Uterus (tissue), 4 donors: ENCODE data around the gene GRIK4. TPM values are rescaled to one million over a fixed set of nuclear protein-coding genes. Genes with fewer than 3 reads are reported as not detected.

ENCODE experiments used
- DNase-seq, 2 donors: peaks; one replicate each; pipeline ENCODE4 v3.0.0-alpha.2; 2019 to 2020
- H3K27ac ChIP-seq, 2 donors: fragments of 200-600 bp; sonication (generic); 1 replicate in 1 of 2; 2 replicates in 1 of 2; pipeline ENCODE4 v1.5.1; 2016 to 2018
- H3K27me3 ChIP-seq, 2 donors: fragments of 200-600 bp; sonication (generic); one replicate each; pipeline ENCODE4 v1.5.1; 2018 to 2019; ENCODE audit warnings: control low read depth in 1 of 2
- H3K36me3 ChIP-seq, 2 donors: fragments of 200-600 bp; sonication (generic); one replicate each; pipeline ENCODE4 v1.5.1; 2019; ENCODE audit warnings: control low read depth in 1 of 2
- H3K4me1 ChIP-seq, 2 donors: fragments of 200-600 bp; sonication (generic); one replicate each; pipeline ENCODE4 v1.5.1; 2018 to 2019; ENCODE audit warnings: control low read depth in 1 of 2
- H3K4me3 ChIP-seq, 2 donors: fragments of 200-600 bp; sonication (generic); 1 replicate in 1 of 2; 2 replicates in 1 of 2; pipeline ENCODE4 v1.5.1; 2018 to 2019; ENCODE audit warnings: mild to moderate bottlenecking in 1 of 2
- H3K9me3 ChIP-seq, 2 donors: fragments of 200-600 bp; sonication (generic); one replicate each; pipeline ENCODE4 v1.5.1; 2019; ENCODE audit warnings: control low read depth in 1 of 2
- CTCF ChIP-seq, 4 experiments: fragments of 200-600 bp in 2 of 4; fragments of 450-650 bp in 2 of 4; sonication (generic) in 2 of 4; IDR thresholded peaks; one replicate each; pipeline ENCODE4 v1.5.1; 2016 to 2019; ENCODE audit warnings: antibody characterized with exemption in 4 of 4, mild to moderate bottlenecking in 2 of 4, moderate library complexity in 1 of 4
- POLR2A ChIP-seq, 2 donors: fragments of 450-650 bp; IDR thresholded peaks; one replicate each; pipeline ENCODE4 v1.6.1; 2016; ENCODE audit warnings: antibody characterized with exemption in 2 of 2, mild to moderate bottlenecking in 1 of 2, moderate library complexity in 1 of 2
- intact Hi-C: fragments of 100-400 bp; cut with DNase I; formaldehyde crosslinking; loops from one replicate; pipeline ENCODE4 v1.15.1; 2023; ENCODE audit warnings: low total_unique reads
- total RNA-seq, 4 donors: library from RNA; depleted of rRNA in 3 of 4; stranded (reverse); fragments of >200 nt in 3 of 4; gene quantifications; one replicate each; pipeline versions ENCODE4 v1.1.0 to v1.2.4, GENCODE V29; 2014 to 2023
- donor health status: DM: yes; HTN: yes; CAD: no.

The GRIK4 gene
- total RNA-seq, 4 donors from 2014 or later, result 0.28 to 1.1 TPM; not detected in 2

- no peak for TF ChIP-seq POLR2A (IDR thresholded peaks at IDR 0.05)
- TF ChIP-seq CTCF (IDR thresholded peaks at IDR 0.05), result no peak
- Histone ChIP-seq H3K36me3 (no peaks in the 10 kb centered on the region), H3K27me3 (no peaks in the 10 kb centered on the region), H3K4me3 (no peak overlapping the region), H3K9me3 (no peaks in the 10 kb centered on the region), H3K4me1 (no peaks in the 10 kb centered on the region), H3K27ac (no peak overlapping the region)
- intact Hi-C loops, result no loop called here
- no peak for DNase-seq
Measured at GRCh38 chr11:120686516-120686915, 175.0 kb downstream of the GRIK4 start.

- Histone ChIP-seq H3K36me3 (no peaks in the 10 kb centered on the region), H3K4me1 (no peaks in the 10 kb centered on the region), H3K9me3 (no peaks in the 10 kb centered on the region), H3K4me3 (no peak overlapping the region), H3K27me3 (no peaks in the 10 kb centered on the region), H3K27ac (no peak overlapping the region)
- intact Hi-C loops, result no loop called here
- DNase-seq, result no peak
- no peak for TF ChIP-seq CTCF (IDR thresholded peaks at IDR 0.05)
- no peak for TF ChIP-seq POLR2A (IDR thresholded peaks at IDR 0.05)
Measured at GRCh38 chr11:120688163-120688562, 176.6 kb downstream of the GRIK4 start.

- no peaks in the 10 kb centered on the region for H3K27me3 ChIP-seq
- TF ChIP-seq CTCF (IDR thresholded peaks at IDR 0.05) (no peak), POLR2A (IDR thresholded peaks at IDR 0.05) (no peak)
- intact Hi-C loops, result no loop called here
Measured at GRCh38 chr11:120689596-120690275, 178.2 kb downstream of the GRIK4 start.

GRCh38 chr11:120690406-120690805 lies 178.9 kb downstream of the GRIK4 start:
- H3K4me1 ChIP-seq, result no peaks in the 10 kb centered on the region
- TF ChIP-seq CTCF (IDR thresholded peaks at IDR 0.05) (no peak), POLR2A (IDR thresholded peaks at IDR 0.05) (no peak)
- no peaks in the 10 kb centered on the region for H3K27me3 ChIP-seq
- intact Hi-C loops, result no loop called here
- no peaks in the 10 kb centered on the region for H3K36me3 ChIP-seq
- no peak overlapping the region for H3K27ac ChIP-seq
- no peak for DNase-seq
- no peaks in the 10 kb centered on the region for H3K9me3 ChIP-seq
- no peak overlapping the region for H3K4me3 ChIP-seq

More at GRCh38 chr11:120689596-120690275, 178.2 kb downstream of the GRIK4 start:
- no peaks in the 10 kb centered on the region for H3K36me3 ChIP-seq
- no peak for DNase-seq
- H3K9me3 ChIP-seq, result no peaks in the 10 kb centered on the region
- no peaks in the 10 kb centered on the region for H3K4me1 ChIP-seq
- no peak overlapping the region for H3K4me3 ChIP-seq
- no peak overlapping the region for H3K27ac ChIP-seq

GRCh38 chr11:120694726-120695125 lies 183.2 kb downstream of the GRIK4 start:
- Histone ChIP-seq H3K9me3 (no peaks in the 10 kb centered on the region), H3K27ac (no peak overlapping the region), H3K4me3 (no peak overlapping the region), H3K4me1 (no peaks in the 10 kb centered on the region), H3K36me3 (no peaks in the 10 kb centered on the region), H3K27me3 (no peaks in the 10 kb centered on the region)
- no peak for DNase-seq
- TF ChIP-seq CTCF (IDR thresholded peaks at IDR 0.05), result no peak
- no peak for TF ChIP-seq POLR2A (IDR thresholded peaks at IDR 0.05)
- intact Hi-C loops, result no loop called here
